Activated T-cell treated with anti-CD3 and anti-CD28 coated beads, Interleukin-2, amount 50 U/mL, for 4 hours (primary cell): ENCODE data around the gene OR51B6. TPM values are rescaled to one million over a fixed set of nuclear protein-coding genes. Genes with fewer than 3 reads are reported as not detected.
"Not testable (repeated sequence)": the region's sequence is repeated elsewhere in the genome, so short reads cannot be mapped to it uniquely, and the experiment has no call there.

Experiments used
- ATAC-seq, 2 donors: fragments of 200-7000 bp; cut with Tn5 transposase; one replicate each; pipeline ENCODE4 v1.10.0; 2021
- DNase-seq: peaks from one replicate; pipeline ENCODE4 v3.0.0-alpha.2; 2020
- H3K27me3 Mint-ChIP-seq: one replicate; pipeline ENCODE4 v1.8.0; 2021; ENCODE audit warnings: low read depth, mixed read lengths
- H3K36me3 Mint-ChIP-seq: one replicate; pipeline ENCODE4 v1.8.0; 2022; ENCODE audit warnings: mixed read lengths; ENCODE audit not compliant: insufficient read depth
- H3K4me1 Mint-ChIP-seq: one replicate; pipeline ENCODE4 v1.8.0; 2021; ENCODE audit warnings: low read depth, mixed read lengths
- H3K4me3 Mint-ChIP-seq: one replicate; pipeline ENCODE4 v1.8.0; 2021; ENCODE audit warnings: mild to moderate bottlenecking, moderate library complexity, mixed read lengths
- H3K9me3 Mint-ChIP-seq: one replicate; pipeline ENCODE4 v1.8.0; 2021; ENCODE audit warnings: mixed read lengths
- total RNA-seq, 3 donors: library from RNA; stranded (reverse); gene quantifications; one replicate each; pipeline ENCODE4 v1.2.1, GENCODE V29; 2021

Gene OR51B6, protein sequence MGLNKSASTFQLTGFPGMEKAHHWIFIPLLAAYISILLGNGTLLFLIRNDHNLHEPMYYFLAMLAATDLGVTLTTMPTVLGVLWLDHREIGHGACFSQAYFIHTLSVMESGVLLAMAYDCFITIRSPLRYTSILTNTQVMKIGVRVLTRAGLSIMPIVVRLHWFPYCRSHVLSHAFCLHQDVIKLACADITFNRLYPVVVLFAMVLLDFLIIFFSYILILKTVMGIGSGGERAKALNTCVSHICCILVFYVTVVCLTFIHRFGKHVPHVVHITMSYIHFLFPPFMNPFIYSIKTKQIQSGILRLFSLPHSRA
- total RNA-seq, result not detected

DNA sequence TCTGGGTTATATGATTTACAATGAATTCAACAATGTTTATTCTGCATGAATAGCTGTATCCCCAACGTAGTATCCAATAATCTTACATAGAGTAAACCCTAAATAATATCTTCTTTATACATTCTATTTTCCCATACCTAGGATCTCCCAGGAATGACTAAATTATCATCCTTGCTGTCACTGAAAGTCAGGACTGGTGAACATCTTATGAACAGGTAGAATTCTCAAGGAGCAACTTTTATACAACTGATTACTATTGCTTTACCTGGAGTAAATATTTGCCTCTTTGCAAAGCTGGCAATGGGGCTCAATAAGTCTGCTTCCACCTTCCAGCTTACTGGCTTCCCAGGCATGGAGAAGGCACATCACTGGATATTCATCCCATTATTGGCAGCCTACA is at the start of gene OR51B6:
TSS of gene OR51B6 (plus strand) at position 301 of the 400 bp plus-strand sequence. CDS start at position 301, 0 bp downstream.
- Mint-ChIP-seq H3K4me1 (no peaks in the 10 kb centered on the region), H3K27me3 (peaks cover 4% of the 10 kb centered on the region), H3K9me3 (no peaks in the 10 kb centered on the region), H3K4me3 (no peak within 1 kb of the TSS), H3K36me3 (no peaks in the 10 kb centered on the region)
- no peak for DNase-seq
- ATAC-seq, result no peak

DNA sequence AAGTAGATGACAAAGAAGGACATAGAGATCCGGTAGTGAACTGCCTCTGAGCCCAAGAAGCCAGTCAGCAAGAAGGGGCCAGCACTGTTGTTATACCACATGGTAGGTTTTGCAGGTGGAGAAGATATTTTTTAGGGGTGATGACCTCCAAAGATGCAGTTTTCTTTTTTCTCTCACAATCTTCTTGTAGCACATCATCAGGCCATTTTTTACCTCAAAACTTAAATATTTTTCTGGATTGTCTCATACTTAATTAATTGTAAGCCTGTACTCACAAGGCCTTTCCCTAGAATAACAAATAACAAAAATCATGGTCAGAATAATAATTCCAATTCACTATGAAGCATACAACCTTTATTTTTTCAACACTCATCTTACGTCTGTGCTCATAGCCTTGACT is 49.5 kb upstream of the OR51B6 start, which contains the start of gene OR51B4:
TSS of gene OR51B4 (minus strand) at position 101 of the 400 bp plus-strand sequence. CDS start at position 101, 0 bp downstream.
- H3K27me3 Mint-ChIP-seq, result peaks cover 5% of the 10 kb centered on the region
- no peak within 1 kb of the TSS for H3K4me3 Mint-ChIP-seq
- H3K9me3 Mint-ChIP-seq, result no peaks in the 10 kb centered on the region
- H3K4me1 Mint-ChIP-seq, result no peaks in the 10 kb centered on the region
- no peak for DNase-seq
- ATAC-seq, result no peak
- no peaks in the 10 kb centered on the region for H3K36me3 Mint-ChIP-seq

DNA sequence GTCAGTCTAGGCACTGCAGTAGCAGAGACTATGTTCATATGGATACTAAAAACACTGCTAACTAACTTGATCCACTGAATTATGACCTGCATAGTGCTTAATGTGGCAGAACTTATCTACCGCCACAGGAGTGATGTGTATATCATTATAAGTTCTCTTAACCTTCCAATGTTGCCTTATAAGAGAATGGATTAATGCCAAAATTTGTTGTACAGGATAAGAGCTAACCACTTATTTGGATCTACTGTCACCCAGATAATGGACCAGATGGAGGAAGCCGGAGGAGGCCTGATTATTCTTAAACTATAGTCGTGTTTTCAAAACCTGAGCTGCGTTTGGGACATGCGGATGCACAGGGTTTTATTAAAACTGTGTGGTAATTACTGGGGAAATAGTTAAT is 47.7 kb upstream of the OR51B6 start:
- Mint-ChIP-seq H3K9me3 (no peaks in the 10 kb centered on the region), H3K27me3 (peaks cover 6% of the 10 kb centered on the region), H3K4me1 (no peaks in the 10 kb centered on the region), H3K4me3 (no peak overlapping the region), H3K36me3 (no peaks in the 10 kb centered on the region)
- DNase-seq (no peak), ATAC-seq (no peak)

DNA sequence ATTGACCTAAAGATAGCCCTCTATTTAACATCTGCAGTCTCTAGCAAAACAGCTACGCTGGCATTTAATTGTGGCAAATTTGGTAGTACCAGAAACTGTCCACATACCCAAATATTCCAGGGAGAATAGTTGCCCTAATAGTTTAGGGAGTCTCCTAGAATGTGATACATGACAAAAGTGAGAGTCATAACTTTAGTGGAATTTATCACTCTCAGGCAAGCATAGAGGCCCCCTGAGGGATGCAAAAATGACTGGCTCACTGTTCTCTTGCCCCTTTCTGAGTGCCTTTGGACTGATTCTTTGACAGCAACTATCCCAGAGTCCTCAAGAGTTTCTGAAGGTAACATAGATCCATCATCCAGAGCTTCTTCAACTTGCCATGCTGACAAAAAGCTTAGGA is 47.3 kb upstream of the OR51B6 start:
- Mint-ChIP-seq H3K36me3 (no peaks in the 10 kb centered on the region), H3K4me1 (no peaks in the 10 kb centered on the region)
- ATAC-seq, result no peak

DNA sequence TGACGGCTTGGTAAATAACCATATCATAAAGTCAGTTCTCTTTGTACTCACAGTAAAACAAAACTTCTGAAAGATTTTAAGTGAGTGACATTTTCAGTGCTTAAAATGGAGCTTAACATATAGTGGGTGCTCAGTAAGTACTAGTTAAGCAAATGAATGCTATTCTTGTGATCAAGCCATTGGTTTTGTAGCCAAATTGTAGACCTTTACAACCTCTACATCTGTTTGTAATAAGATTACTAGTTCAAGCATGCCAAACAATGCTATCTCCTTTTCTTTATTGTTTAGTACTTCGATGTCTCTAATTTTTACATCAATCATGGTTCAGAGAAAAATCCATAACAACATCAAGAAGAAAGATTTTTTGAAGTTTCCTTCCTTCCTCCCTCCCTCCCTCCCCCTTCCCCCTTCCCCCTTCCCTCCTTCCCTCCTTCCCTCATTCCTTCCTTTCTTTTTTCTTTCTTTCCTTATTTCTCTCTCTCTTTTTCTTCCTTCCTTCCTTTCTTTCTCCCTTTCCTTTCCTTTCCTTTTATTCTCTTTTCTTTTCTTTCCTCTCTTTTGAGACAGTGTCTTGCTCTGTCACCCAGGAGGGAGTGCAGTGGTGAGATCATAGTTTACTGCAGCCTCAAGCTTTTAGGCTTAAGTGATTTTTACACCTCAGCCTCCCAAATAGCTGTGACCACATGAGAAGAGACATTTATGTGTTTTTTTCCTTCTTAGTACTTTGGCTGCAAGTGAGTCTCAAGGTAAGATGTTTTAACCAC is 43.9 kb upstream of the OR51B6 start:
- Mint-ChIP-seq H3K27me3 (peaks cover 6% of the 10 kb centered on the region), H3K9me3 (no peaks in the 10 kb centered on the region), H3K4me1 (no peaks in the 10 kb centered on the region), H3K4me3 (no peak overlapping the region), H3K36me3 (no peaks in the 10 kb centered on the region)
- DNase-seq (no peak), ATAC-seq (no peak)

More for the DNA sequence above, 47.3 kb upstream of the OR51B6 start:
- DNase-seq, result no peak
- Mint-ChIP-seq H3K9me3 (no peaks in the 10 kb centered on the region), H3K4me3 (no peak overlapping the region), H3K27me3 (peaks cover 6% of the 10 kb centered on the region)

DNA sequence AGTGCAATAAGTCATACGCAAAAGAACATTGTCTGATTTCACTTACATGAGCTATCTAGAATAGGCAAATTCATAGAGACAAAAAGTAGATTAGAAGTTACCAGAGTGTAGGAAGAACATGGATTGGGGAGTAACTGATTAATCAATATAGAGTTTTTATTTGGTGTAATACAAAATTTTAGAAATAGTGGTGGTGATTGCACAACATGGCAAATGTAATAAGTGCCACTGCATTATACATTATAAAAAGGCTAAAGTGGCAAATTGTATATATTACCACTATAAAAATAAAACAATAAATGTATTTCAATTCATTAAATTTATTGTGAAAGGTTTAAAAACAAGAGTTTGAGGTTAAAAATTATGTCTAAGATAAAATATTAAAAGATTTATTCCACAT is 40.9 kb upstream of the OR51B6 start:
- Mint-ChIP-seq H3K4me1 (no peaks in the 10 kb centered on the region), H3K27me3 (peaks cover 2% of the 10 kb centered on the region), H3K9me3 (peaks cover 7% of the 10 kb centered on the region), H3K4me3 (no peak overlapping the region), H3K36me3 (no peaks in the 10 kb centered on the region)
- DNase-seq (no peak), ATAC-seq (no peak)

DNA sequence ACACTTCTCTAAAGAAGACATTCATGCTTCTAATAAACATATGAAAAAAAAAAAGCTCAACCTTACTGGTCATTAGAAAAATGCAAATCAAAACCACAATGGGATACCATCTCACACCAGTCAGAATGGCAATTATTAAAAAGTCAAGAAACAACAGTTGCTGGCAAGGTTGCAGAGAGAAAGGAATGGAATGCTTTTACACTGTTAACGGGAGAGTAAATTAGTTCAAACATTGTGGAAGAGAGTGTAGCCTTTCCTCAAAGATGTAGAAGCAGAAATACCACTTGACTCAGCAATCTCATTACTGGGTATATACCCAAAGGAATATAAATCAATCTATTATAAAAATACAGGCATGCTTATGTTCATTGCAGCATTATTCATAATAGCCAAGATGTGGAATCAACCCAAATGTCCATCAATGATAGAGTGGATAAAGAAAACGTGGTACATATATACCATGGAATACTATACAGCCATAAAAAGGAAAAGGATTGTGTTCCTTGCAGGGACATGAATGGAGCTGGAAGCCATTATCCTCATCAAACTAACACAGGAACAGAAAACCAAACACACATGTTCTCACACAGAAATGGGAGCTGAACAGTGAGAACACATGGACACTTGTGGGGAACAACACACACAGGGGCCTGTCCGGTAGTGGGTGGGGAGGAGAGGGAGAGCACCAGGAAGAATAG is 37.8 kb upstream of the OR51B6 start:
- not testable (repeated sequence) for H3K9me3 Mint-ChIP-seq, H3K4me3 Mint-ChIP-seq, ATAC-seq, H3K27me3 Mint-ChIP-seq, DNase-seq, H3K4me1 Mint-ChIP-seq, H3K36me3 Mint-ChIP-seq

DNA sequence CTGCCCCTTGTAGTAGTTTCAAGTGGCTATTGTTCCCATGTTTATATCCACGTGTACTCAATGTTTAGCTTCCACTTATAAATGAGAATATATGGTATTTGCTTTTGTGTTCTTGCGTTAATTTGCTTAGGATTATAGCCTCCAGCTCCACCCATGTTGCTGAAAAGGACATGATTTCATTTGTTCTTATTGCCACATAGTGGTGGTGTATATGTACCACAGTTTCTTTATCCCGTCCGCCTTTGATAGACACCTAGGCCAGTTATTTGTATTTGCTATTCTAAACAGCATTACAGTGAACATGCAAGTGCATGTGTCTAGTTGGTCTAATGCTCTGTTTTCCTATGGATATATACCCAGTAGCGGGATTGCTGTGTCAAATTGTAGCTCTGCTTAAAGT is 34.0 kb upstream of the OR51B6 start:
- Mint-ChIP-seq H3K4me3 (no peak overlapping the region), H3K36me3 (no peaks in the 10 kb centered on the region), H3K27me3 (peaks cover 2% of the 10 kb centered on the region), H3K4me1 (no peaks in the 10 kb centered on the region), H3K9me3 (peaks cover 7% of the 10 kb centered on the region)
- no peak for ATAC-seq
- no peak for DNase-seq

DNA sequence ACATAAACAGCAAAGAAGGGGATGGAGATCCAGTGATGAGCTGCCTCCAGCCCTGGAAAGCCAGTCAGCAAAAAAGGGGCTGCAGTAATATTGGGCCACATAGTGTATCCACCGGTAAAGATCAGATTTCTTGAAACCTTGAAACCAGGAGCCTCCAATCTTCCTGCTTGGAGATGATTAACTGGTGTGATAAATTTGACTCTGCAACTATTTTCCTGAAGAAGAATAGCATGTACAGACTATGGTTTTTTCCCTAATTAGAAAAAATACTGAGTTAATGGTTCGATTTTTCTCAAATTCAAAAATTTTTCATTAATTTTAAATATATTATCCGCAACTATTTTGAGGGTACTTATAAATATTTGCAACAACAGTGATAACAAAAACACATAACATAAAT is 27.1 kb upstream of the OR51B6 start, which contains the start of gene OR51B2:
TSS of gene OR51B2 (minus strand) at position 101 of the 400 bp plus-strand sequence. CDS start at position 101, 0 bp downstream.
- peaks cover 4% of the 10 kb centered on the region for H3K27me3 Mint-ChIP-seq
- H3K36me3 Mint-ChIP-seq, result no peaks in the 10 kb centered on the region
- DNase-seq (no peak), ATAC-seq (no peak)
- no peak within 1 kb of the TSS for H3K4me3 Mint-ChIP-seq
- no peaks in the 10 kb centered on the region for H3K9me3 Mint-ChIP-seq
- no peaks in the 10 kb centered on the region for H3K4me1 Mint-ChIP-seq

DNA sequence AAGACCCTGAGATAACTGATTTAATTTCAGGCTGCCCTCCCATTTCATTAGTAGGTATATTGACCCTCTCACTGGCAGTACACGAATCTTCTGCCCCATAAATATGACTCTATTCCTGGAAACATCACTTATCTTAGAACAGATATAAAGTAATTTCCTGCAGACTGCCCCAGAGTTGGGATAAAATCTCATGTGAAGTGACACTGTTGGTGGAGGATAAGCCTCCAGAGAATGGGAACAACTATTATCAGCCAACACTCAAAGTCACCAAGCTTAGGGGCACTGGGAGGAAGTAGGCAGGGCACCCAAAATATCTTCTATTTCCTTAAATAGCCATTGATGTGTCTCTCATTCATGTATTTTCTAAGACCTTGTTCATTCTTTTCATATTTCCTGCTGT is 16.1 kb upstream of the OR51B6 start:
- Mint-ChIP-seq H3K4me1 (no peaks in the 10 kb centered on the region), H3K9me3 (no peaks in the 10 kb centered on the region), H3K36me3 (no peaks in the 10 kb centered on the region), H3K4me3 (no peak overlapping the region), H3K27me3 (peaks cover 1% of the 10 kb centered on the region)
- DNase-seq, result no peak
- ATAC-seq, result no peak

DNA sequence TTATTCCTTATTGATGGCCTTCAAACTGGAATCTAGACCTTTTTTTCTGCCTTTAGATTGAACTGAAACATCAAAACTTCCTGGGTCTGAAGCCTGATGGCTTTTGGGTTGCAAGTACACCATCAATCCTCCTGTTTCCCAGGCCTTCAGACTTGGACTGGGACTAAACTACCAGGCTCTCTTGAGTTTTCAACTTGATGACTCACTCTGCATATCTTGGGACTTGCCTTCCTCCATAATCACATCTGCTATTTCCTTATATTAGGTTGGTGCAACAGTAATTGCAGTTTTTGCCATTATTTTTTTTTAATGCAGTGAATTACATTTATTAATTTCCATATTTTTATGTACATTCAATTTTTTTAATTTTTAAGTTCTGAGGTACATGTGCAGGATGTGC is 15.0 kb upstream of the OR51B6 start:
- H3K4me3 Mint-ChIP-seq, result no peak overlapping the region
- no peaks in the 10 kb centered on the region for H3K9me3 Mint-ChIP-seq
- no peaks in the 10 kb centered on the region for H3K4me1 Mint-ChIP-seq
- no peaks in the 10 kb centered on the region for H3K36me3 Mint-ChIP-seq
- DNase-seq (no peak), ATAC-seq (no peak)
- peaks cover 1% of the 10 kb centered on the region for H3K27me3 Mint-ChIP-seq

DNA sequence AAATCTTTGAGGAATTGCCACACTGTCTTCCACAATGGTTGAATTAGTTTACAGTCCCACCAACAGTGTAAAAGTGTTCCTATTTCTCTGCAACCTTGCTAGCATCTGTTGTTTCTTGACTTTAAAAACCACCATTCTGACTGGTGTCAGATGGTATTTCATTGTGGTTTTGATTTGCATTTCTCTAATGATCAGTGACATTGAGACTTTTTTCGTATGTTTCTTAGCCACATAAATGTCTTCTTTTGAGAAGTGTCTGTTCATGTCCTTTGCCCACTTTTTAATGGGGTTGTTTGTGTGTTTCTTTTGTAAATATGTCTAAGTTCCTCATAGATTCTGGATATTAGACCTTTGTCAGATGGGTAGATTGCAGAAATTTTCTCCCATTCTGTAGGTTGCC is 14.1 kb upstream of the OR51B6 start:
- not testable (repeated sequence) for H3K27me3 Mint-ChIP-seq, ATAC-seq, H3K4me3 Mint-ChIP-seq, DNase-seq, H3K36me3 Mint-ChIP-seq, H3K4me1 Mint-ChIP-seq, H3K9me3 Mint-ChIP-seq

DNA sequence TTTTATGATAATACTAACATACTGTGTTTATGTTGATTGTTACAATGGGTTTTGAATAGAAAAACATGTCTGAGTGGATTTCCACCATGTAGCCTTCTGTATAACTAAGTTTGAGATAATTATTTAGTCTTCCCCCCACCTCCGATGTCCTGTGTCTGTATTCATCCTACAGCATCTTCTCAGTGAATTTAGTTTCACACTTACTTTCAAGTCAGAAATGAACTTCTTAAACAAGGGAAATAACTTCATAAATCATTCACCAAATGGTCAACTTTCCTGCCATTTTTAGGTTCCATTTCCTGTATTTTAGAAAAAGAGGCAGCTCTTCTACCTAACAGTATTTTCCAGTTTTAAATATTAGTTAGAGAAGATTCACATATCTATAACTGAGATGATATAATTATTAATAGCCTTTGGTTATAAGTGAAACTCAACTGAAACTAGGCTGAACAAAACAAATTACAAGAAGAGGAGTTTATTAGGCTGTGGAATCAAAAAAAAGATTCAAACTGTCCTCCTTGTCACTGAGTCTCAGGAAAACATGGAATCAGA is 11.5 kb upstream of the OR51B6 start:
- DNase-seq, result no peak
- no peak overlapping the region for H3K4me3 Mint-ChIP-seq
- H3K9me3 Mint-ChIP-seq, result no peaks in the 10 kb centered on the region
- H3K4me1 Mint-ChIP-seq, result no peaks in the 10 kb centered on the region
- no peak for ATAC-seq
- H3K27me3 Mint-ChIP-seq, result peaks cover 4% of the 10 kb centered on the region
- no peaks in the 10 kb centered on the region for H3K36me3 Mint-ChIP-seq
